Right atrium auricular region (tissue), 2 donors: Measurements from ENCODE around the gene PRAMEF10. TPM values are rescaled to one million over a fixed set of nuclear protein-coding genes. Genes with fewer than 3 reads are reported as not detected.
"Not testable (repeated sequence)": the region's sequence is repeated elsewhere in the genome, so short reads cannot be mapped to it uniquely, and the experiment has no call there.

Experiments
- DNase-seq: peaks from one replicate; pipeline ENCODE4 v3.0.0-alpha.2; 2019; ENCODE audit warnings: low spot score
- H3K27ac ChIP-seq, 2 donors: fragments of 200-600 bp; sonication (generic); 1 replicate in 1 of 2; 2 replicates in 1 of 2; pipeline ENCODE4 v1.5.1; 2016 to 2019
- H3K27me3 ChIP-seq, 2 donors: fragments of 200-600 bp; sonication (generic); one replicate each; pipeline versions ENCODE4 v1.5.1 to v1.6.0; 2017 to 2019
- H3K36me3 ChIP-seq: fragments of 200-600 bp; sonication (generic); one replicate; pipeline ENCODE4 v1.5.1; 2016
- H3K4me1 ChIP-seq, 2 donors: fragments of 200-600 bp; sonication (generic); one replicate each; pipeline versions ENCODE4 v1.5.1 to v1.6.0; 2017 to 2019
- H3K4me3 ChIP-seq, 2 donors: fragments of 200-600 bp; sonication (generic); 1 replicate in 1 of 2; 2 replicates in 1 of 2; pipeline ENCODE4 v1.5.1; 2017 to 2019; ENCODE audit warnings: mild to moderate bottlenecking in 1 of 2, moderate library complexity in 1 of 2
- H3K9me3 ChIP-seq, 2 donors: fragments of 200-600 bp; sonication (generic); one replicate each; pipeline ENCODE4 v1.5.1; 2019
- total RNA-seq, 2 donors: library from RNA; depleted of rRNA; stranded (reverse); fragments of >200 nt; gene quantifications; one replicate each; pipeline ENCODE4 v1.1.0, GENCODE V29; 2016

PRAMEF10 gene, protein sequence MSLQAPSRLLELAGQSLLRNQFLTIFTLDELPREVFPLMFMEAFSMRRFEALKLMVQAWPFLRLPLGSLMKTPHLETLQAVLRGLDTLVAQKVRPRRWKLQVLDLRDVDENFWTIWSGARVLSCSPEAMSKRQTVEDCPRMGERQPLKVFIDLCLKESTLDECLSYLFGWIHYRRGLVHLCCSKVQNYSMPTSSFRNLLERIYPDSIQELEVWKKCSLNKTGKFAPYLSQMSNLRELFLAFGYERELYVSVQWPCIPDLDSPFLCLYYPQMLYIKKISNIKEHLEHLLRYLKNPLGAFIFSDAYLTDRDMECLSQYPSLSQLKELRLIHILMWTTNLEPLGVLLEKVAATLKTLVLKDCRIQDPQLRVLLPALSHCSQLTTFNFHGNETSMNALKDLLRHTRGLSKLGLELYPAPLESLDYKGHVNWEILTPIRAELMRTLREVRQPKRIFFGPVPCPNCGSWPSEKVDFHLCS
- not detected for total RNA-seq

GRCh38 chr1:12898170-12898569 lies at the start of gene PRAMEF10:
PRAMEF10 (minus strand) TSS chr1:12898270; CDS start chr1:12895847, 2,423 bp downstream.
- not testable (repeated sequence) for H3K4me3 ChIP-seq, DNase-seq, H3K36me3 ChIP-seq, H3K4me1 ChIP-seq, H3K9me3 ChIP-seq, H3K27me3 ChIP-seq, H3K27ac ChIP-seq

GRCh38 chr1:12947480-12947879 lies 49.4 kb upstream of the PRAMEF10 start, which contains the start of gene PRAMEF6:
PRAMEF6 (minus strand) TSS chr1:12947580; CDS start chr1:12942518, 5,062 bp downstream.
- not testable (repeated sequence) for H3K36me3 ChIP-seq, H3K9me3 ChIP-seq

DNA sequence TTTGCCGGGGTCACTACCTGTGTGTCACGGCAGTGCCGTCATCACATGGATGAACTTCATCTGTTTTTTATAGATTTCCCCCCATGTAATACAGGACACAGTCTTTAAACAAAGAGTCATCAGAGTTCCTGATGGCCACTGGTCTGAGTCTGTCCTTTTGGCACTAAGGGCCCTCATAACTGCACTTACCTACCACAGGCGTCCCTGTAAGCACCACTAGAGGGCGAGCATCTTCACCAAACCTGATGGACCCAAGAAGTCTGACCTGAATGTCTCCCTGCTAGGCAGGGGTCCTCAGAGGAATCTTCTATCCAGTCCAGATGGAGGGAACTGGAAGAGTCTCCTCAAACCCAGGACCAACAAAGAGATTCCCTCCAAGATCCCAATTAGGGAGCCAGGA lies 26.3 kb upstream of the PRAMEF10 start:
- H3K4me3 ChIP-seq, DNase-seq, H3K4me1 ChIP-seq, H3K27me3 ChIP-seq, H3K9me3 ChIP-seq, H3K36me3 ChIP-seq, H3K27ac ChIP-seq: not testable (repeated sequence)

More at GRCh38 chr1:12947480-12947879, 49.4 kb upstream of the PRAMEF10 start, which contains the start of gene PRAMEF6:
- not testable (repeated sequence) for H3K27me3 ChIP-seq, DNase-seq, H3K27ac ChIP-seq, H3K4me1 ChIP-seq, H3K4me3 ChIP-seq

GRCh38 chr1:12921749-12922148 lies 23.7 kb upstream of the PRAMEF10 start:
- not testable (repeated sequence) for H3K4me1 ChIP-seq, H3K9me3 ChIP-seq, H3K27ac ChIP-seq, H3K36me3 ChIP-seq, H3K27me3 ChIP-seq, H3K4me3 ChIP-seq, DNase-seq

DNA sequence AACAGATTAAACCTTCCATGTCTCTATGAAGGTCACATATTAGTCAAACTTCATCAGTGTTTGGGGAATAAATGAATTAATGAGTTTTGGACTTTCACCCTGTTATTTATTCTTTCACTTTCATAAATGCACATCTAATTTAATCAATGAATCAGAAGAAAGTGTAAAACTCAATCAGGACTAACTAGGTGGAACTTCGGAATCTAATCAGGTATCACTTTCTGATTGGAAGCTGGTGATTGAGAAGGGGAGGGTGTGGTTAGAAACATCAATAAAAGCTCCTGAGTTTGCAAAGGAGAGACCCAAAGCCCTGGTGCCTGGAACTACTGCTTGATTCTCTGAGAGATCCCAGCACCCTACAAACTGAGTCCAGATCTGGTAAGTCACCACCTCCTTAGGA lies 18.2 kb upstream of the PRAMEF10 start, which contains the start of gene PRAMEF7:
Gene PRAMEF7, plus strand, starts transcription at position 301 of the 400 bp plus-strand sequence. CDS start 1,083 bp downstream, outside the sequence.
- not testable (repeated sequence) for H3K4me1 ChIP-seq, H3K4me3 ChIP-seq, H3K36me3 ChIP-seq, H3K9me3 ChIP-seq, H3K27me3 ChIP-seq, H3K27ac ChIP-seq, DNase-seq

DNA sequence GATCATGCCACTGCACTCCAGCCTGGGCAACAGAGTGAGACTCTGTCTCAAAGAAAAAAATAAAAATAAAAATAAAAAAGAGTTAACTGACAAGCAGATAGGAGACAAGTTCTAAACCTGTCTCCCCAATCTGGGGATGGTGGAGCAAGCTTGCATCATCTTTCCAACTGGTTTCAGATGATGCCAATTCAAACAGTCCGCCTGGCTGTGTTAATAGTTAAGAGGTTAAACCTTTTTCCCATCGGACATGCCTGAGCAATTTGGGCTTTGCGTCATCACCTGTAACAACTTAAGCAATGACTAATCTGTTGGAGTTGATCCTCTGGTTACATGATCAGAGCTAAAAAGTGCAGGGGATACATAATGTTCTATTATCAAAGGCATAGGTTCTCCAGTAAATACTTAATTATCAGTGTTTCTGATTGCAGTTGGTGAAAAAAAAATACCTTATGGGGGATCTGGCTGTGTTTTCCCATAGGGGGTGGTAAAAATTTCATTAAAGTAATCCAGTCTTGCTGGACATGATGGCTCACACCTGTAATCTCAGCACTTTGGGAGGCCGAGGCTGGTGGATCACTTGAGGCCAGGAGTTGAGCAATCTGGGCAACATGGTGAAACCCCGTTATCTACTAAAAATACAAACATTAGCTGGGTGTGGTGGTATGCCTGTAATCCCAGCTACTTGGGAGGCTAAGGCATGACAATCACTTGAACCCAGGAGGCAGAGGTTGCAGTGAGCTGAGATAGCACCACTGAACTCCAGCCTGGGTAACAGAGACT lies 5.9 kb upstream of the PRAMEF10 start:
- not testable (repeated sequence) for DNase-seq, H3K36me3 ChIP-seq, H3K4me3 ChIP-seq, H3K9me3 ChIP-seq, H3K27me3 ChIP-seq, H3K4me1 ChIP-seq, H3K27ac ChIP-seq

DNA sequence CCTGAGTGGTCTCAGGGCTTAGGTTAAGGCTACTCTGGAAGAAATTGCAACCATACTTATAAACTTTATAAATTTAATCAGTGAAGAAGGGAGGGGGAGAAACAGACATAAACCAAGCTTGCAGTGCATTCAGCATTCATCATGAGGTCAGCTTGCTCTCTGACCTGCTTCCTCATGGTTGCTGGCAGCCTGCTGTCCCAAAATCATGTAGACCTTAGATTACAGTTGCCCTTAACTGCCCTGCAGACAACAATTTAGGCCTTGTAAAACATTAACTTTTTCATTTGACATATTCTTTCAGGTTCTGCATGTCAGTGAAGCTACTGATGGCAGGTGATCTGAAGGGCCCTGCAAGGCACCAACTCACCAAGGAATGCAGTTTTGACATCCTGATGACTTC lies 1.1 kb upstream of the PRAMEF10 start:
- DNase-seq, H3K36me3 ChIP-seq, H3K4me3 ChIP-seq, H3K27ac ChIP-seq, H3K4me1 ChIP-seq, H3K9me3 ChIP-seq, H3K27me3 ChIP-seq: not testable (repeated sequence)

DNA sequence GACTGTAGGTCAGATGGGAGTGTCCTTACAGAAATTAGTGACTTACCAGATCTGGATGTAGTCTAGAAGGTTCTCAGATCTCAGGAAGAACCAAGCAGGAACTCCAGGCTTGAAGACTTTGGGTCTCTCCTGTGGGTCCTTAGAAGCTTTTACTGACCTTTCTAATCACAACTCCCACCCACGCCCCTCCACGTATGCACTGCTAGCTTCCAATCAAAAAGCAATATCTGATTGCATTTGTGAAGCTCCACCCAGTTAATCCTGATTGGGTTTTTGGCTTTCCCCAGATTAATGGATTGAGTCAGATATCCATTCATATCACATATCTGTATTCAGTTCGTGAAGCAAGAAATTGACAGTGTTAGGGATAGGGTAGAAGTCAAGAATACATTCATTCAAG lies 12.0 kb downstream of the PRAMEF10 start, which contains the start of gene PRAMEF4:
Gene PRAMEF4, minus strand, starts transcription at position 101 of the 400 bp plus-strand sequence. CDS start 2,807 bp downstream, outside the sequence.
- not testable (repeated sequence) for H3K4me3 ChIP-seq, DNase-seq, H3K27me3 ChIP-seq, H3K4me1 ChIP-seq, H3K9me3 ChIP-seq, H3K36me3 ChIP-seq, H3K27ac ChIP-seq

- H3K4me3 ChIP-seq, H3K27ac ChIP-seq, H3K27me3 ChIP-seq, H3K9me3 ChIP-seq, H3K4me1 ChIP-seq, DNase-seq, H3K36me3 ChIP-seq: not testable (repeated sequence)
These were observed 19.6 kb downstream of the PRAMEF10 start for GRCh38 chr1:12878453-12878852.

DNA sequence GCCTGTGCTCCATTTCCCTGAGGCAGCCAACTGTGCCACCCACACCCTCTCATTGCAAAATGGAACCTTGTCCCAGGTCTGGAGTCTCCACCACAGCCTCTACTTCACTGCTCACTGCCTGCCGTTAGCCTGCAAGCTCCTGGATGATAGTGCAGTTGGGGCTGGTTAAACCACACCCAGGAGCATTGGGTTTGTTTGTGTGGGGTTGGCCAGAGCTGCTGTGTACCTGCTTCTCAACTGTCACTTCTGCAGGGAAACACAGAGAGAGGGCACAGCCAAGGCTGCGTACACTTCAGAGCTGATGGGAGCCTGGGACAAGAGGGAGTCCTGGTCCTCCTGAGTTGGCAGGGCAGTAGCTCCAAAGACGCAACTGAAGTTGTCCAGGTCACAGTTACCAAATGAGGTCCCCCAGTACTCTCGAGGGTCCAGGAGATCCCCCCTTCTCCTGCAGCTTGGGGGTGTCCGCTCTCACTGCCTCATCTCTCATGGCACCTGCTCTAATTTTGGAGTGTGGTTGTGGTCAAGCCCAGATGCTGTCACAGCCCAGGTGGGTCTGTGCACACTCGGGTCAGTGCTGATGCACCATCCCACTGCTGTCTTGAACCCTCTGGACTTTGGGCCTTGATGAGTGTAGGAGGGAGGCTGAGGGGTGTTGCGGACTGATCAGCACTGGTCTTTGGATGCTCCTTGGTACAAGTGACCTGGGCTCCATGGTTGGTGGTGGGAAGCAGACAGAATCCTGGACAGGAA lies 34.8 kb downstream of the PRAMEF10 start:
- H3K4me1 ChIP-seq, H3K27ac ChIP-seq, H3K36me3 ChIP-seq, DNase-seq, H3K9me3 ChIP-seq, H3K27me3 ChIP-seq, H3K4me3 ChIP-seq: not testable (repeated sequence)

DNA sequence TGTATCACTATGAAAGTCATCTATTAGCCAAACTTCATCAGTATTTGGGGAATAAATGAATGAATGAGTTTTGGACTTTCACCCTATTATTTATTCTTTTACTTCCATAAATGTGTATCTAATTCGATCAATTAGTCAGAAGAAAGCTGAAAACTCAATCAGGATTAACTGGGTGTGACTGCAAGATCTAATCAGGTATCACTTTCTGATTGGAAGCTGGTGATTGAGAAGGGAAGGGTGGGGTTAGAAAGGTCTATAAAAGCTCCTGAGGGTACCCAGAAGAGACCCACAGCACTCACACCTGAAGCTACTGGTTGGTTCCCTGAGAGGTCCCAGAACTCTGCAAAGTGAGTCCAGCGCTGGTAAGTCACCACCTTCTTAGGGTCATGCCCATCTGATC lies 41.3 kb downstream of the PRAMEF10 start, which contains the start of gene PRAMEF2:
Gene PRAMEF2, plus strand, starts transcription at position 301 of the 400 bp plus-strand sequence. CDS start 1,924 bp downstream, outside the sequence.
- not testable (repeated sequence) for H3K9me3 ChIP-seq, H3K4me3 ChIP-seq, H3K4me1 ChIP-seq, H3K27me3 ChIP-seq, DNase-seq, H3K27ac ChIP-seq, H3K36me3 ChIP-seq
